Psoas muscle (tissue), 8 donors: ENCODE data around the gene SLC2A4RG. TPM values are rescaled to one million over a fixed set of nuclear protein-coding genes. Genes with fewer than 3 reads are reported as not detected.

ENCODE experiments used
- ATAC-seq, 4 donors: fragments of 200-7000 bp; cut with Tn5 transposase; one replicate each; pipeline ENCODE4 v1.9.1; 2020; ENCODE audit warnings: moderate library complexity in 3 of 4, mild to moderate bottlenecking in 2 of 4
- DNase-seq, 2 donors: peaks; one replicate each; pipeline ENCODE4 v3.0.0-alpha.2; 2020
- H3K27ac ChIP-seq: fragments of 200-600 bp; one replicate; pipeline ENCODE4 v1.8.0; 2022
- H3K27me3 ChIP-seq, 3 donors: fragments of 200-600 bp in 1 of 3; one replicate each; pipeline versions ENCODE4 v1.6.1 to v1.8.0; 2013 to 2022; ENCODE audit warnings: low read length in 2 of 3, mild to moderate bottlenecking in 2 of 3, moderate library complexity in 1 of 3; ENCODE audit not compliant: insufficient read depth in 3 of 3
- H3K36me3 ChIP-seq, 2 donors: fragments of 200-600 bp in 1 of 2; one replicate each; pipeline versions ENCODE4 v1.6.1 to v1.8.0; 2013 to 2022; ENCODE audit warnings: low read depth in 1 of 2, mild to moderate bottlenecking in 1 of 2, moderate library complexity in 1 of 2; ENCODE audit not compliant: insufficient read depth in 1 of 2
- H3K4me1 ChIP-seq: fragments of 200-600 bp; one replicate; pipeline ENCODE4 v1.8.0; 2022
- H3K4me3 ChIP-seq: fragments of 200-600 bp; one replicate; pipeline ENCODE4 v1.8.0; 2022; ENCODE audit warnings: mild to moderate bottlenecking
- H3K9me3 ChIP-seq: fragments of 200-600 bp; one replicate; pipeline ENCODE4 v1.8.0; 2022
- WGBS, 3 donors: extraction: QIAGEN DNeasy Blood & Tissue Kit; methylation state at CpG; one replicate each; pipeline versions ENCODE4 v1.1.6 to v1.1.7; 2013; 5-methylcytosine and 5-hydroxymethylcytosine counted together
- intact Hi-C, 2 donors: fragments of 100-400 bp; cut with DNase I; formaldehyde crosslinking; loops; one replicate each; pipeline versions ENCODE4 v1.11.0 to v1.14.2; 2022
- polyA plus RNA-seq, 3 donors: library from polyadenylated mRNA; stranded (reverse); fragments of 200-250 nt; gene quantifications; one replicate each; pipeline ENCODE4 v1.2.3, GENCODE V29; 2013
- total RNA-seq, 4 donors: library from RNA; stranded (reverse); fragmentation: NEBNext Ultra II Directional in 2 of 4; extraction: Animal tissue kit (Norgen Biotek cat#: 25700) in 2 of 4; gene quantifications; one replicate each; pipeline versions ENCODE4 v1.2.1 to v1.2.4, GENCODE V29; 2021 to 2023
- TF ChIP-seq, protein P1 (sequence below): fragments of 200-600 bp; IDR thresholded peaks from one replicate; pipeline ENCODE4 v1.8.0; 2022; ENCODE audit warnings: antibody characterized with exemption
- donor health status: healthy with polysubstance abuse.
- donor health status: DM: no; HTN: no; CAD: no; lungs with moderate emphysema.
- donor health status: Bipolar disorder and iron deficiency.
- donor health status: healthy.
- donor health status: DM: yes; HTN: yes; CAD: no.
- donor health status: DM: no; HTN: no; CAD: no.
- donor health status: DM: no; HTN: no; CAD: no.
- donor health status: DM: yes; HTN: yes; CAD: no.

Gene SLC2A4RG
- total and polyA plus RNA-seq, 7 donors = 27.1 to 79.1 (median 43.7) TPM

GRCh38 chr20:63737945-63738686, 1.5 kb upstream of the SLC2A4RG start:
- peak overlapping the region; percentile 95 for H3K27ac ChIP-seq
- TF ChIP-seq, protein P1, sequence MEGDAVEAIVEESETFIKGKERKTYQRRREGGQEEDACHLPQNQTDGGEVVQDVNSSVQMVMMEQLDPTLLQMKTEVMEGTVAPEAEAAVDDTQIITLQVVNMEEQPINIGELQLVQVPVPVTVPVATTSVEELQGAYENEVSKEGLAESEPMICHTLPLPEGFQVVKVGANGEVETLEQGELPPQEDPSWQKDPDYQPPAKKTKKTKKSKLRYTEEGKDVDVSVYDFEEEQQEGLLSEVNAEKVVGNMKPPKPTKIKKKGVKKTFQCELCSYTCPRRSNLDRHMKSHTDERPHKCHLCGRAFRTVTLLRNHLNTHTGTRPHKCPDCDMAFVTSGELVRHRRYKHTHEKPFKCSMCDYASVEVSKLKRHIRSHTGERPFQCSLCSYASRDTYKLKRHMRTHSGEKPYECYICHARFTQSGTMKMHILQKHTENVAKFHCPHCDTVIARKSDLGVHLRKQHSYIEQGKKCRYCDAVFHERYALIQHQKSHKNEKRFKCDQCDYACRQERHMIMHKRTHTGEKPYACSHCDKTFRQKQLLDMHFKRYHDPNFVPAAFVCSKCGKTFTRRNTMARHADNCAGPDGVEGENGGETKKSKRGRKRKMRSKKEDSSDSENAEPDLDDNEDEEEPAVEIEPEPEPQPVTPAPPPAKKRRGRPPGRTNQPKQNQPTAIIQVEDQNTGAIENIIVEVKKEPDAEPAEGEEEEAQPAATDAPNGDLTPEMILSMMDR = no peak
- H3K27me3 ChIP-seq = no peaks in the 10 kb centered on the region
- ATAC-seq (no peak), DNase-seq (peak in 1 of 2 donors; percentile 64)
- no peaks in the 10 kb centered on the region for H3K9me3 ChIP-seq
- intact Hi-C loops = loop anchor here (2.0 to 5.0 kb wide), 2 partner anchors 29 to 36 kb away; partner anchors contain the start of gene ZGPAT (in 1 of the 2)
- peaks cover 0 to 43% of the 10 kb centered on the region in 2 donors for H3K36me3 ChIP-seq
- peaks cover 15% of the 10 kb centered on the region for H3K4me1 ChIP-seq
- WGBS, 3 donors = 29 to 59% (median 58%) methylated on average over 29 to 43 of the region's 43 CpGs
- H3K4me3 ChIP-seq = peak overlapping the region; percentile 79

DNA sequence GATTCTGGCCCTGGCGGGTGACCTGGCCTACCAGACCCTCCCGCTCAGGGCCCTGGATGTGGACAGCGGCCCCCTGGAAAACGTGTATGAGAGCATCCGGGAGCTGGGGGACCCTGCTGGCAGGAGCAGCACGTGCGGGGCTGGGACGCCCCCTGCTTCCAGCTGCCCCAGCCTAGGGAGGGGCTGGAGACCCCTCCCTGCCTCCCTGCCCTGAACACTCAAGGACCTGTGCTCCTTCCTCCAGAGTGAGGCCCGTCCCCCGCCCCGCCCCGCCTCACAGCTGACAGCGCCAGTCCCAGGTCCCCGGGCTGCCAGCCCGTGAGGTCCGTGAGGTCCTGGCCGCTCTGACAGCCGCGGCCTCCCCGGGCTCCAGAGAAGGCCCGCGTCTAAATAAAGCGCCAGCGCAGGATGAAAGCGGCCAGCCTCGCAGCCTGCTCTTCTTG, 868 bp upstream of the SLC2A4RG start:
- no peaks in the 10 kb centered on the region for H3K9me3 ChIP-seq
- peaks cover 0 to 46% of the 10 kb centered on the region in 2 donors for H3K36me3 ChIP-seq
- WGBS, 3 donors = 12 to 17% (median 16%) methylated on average over 26 of the region's 26 CpGs
- H3K4me1 ChIP-seq = peaks cover 15% of the 10 kb centered on the region
- ATAC-seq (peak; percentile 30 to 71 (median 58)), DNase-seq (peak; percentile 77 to 86)
- peak overlapping the region; percentile 79 for H3K4me3 ChIP-seq
- TF ChIP-seq, protein P1 = no peak
- H3K27me3 ChIP-seq = no peaks in the 10 kb centered on the region
- peak overlapping the region; percentile 95 for H3K27ac ChIP-seq
- intact Hi-C loops = loop anchor here (2.0 to 5.0 kb wide), 2 partner anchors 30 to 36 kb away; partner anchors contain the start of gene ZGPAT (in 1 of the 2)

- H3K27ac ChIP-seq = peak overlapping the region; percentile 84
- H3K27me3 ChIP-seq = no peaks in the 10 kb centered on the region
- DNase-seq (peak in 1 of 2 donors; percentile 80), ATAC-seq (peak in 3 of 4 donors; percentile 0 to 1 (median 0))
- peaks cover 0 to 34% of the 10 kb centered on the region in 2 donors for H3K36me3 ChIP-seq
- 0 to 1% (median 1%) methylated on average over 21 to 80 of the region's 80 CpGs for WGBS, 3 donors
- intact Hi-C loops = no loop called here
- H3K9me3 ChIP-seq = no peaks in the 10 kb centered on the region
- peaks cover 15% of the 10 kb centered on the region for H3K4me1 ChIP-seq
- TF ChIP-seq, protein P1 = no peak
- H3K4me3 ChIP-seq = peak overlapping the region; percentile 71
Measured at GRCh38 chr20:63740070-63740626, 572 bp downstream of the SLC2A4RG start.

- peak overlapping the region; percentile 71 for H3K4me3 ChIP-seq
- H3K27me3 ChIP-seq = no peaks in the 10 kb centered on the region
- peak overlapping the region; percentile 84 for H3K27ac ChIP-seq
- ATAC-seq = peak; percentile 75 to 84 (median 78)
- peaks cover 0 to 27% of the 10 kb centered on the region in 2 donors for H3K36me3 ChIP-seq
- TF ChIP-seq, protein P1 = no peak
- 2 to 3% (median 2%) methylated on average over 25 to 29 of the region's 29 CpGs for WGBS, 3 donors
- DNase-seq = peak; percentile 94 to 97
- peaks cover 15% of the 10 kb centered on the region for H3K4me1 ChIP-seq
- intact Hi-C loops = no loop called here
- no peaks in the 10 kb centered on the region for H3K9me3 ChIP-seq
Measured at GRCh38 chr20:63740627-63741353, 1.2 kb downstream of the SLC2A4RG start.
